HG03439 (cell line): Measurements from ENCODE around the gene GLP2R.

Experiments used
- ATAC-seq: cut with Tn5 transposase; IDR thresholded peaks from one replicate; pipeline ENCODE4 v1.9.1; 2021; ENCODE audit warnings: mild to moderate bottlenecking, moderate library complexity; ENCODE audit not compliant: unreplicated experiment

The GLP2R gene

GRCh38 chr17:9845306-9845705 lies 19.6 kb downstream of the GLP2R start:
- no peak for ATAC-seq

- ATAC-seq = no peak
These were observed 24.4 kb downstream of the GLP2R start for GRCh38 chr17:9850151-9850550.

GRCh38 chr17:9854255-9854654 lies 28.5 kb downstream of the GLP2R start:
- no peak for ATAC-seq

DNA sequence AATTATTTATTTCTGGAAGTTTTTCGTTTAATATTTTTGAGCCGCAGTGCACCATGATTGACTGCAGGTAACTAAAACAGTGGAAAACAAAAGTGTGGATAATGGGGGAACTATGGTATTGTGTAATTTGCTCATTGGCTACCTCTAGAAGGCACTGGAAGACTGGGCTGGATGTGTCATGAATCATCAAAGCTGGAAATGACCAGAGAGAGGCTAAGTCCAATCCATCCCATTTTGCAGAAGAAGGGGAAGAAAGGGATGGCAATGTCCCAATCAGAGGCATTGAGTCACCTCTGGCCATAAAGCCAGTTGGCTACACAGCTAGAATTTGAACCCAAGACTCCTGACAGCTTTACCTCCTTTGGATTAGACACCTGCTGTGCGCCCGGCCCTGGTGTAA lies 29.3 kb downstream of the GLP2R start:
- ATAC-seq = no peak

GRCh38 chr17:9859781-9860180 lies 34.1 kb downstream of the GLP2R start:
- no peak for ATAC-seq

DNA sequence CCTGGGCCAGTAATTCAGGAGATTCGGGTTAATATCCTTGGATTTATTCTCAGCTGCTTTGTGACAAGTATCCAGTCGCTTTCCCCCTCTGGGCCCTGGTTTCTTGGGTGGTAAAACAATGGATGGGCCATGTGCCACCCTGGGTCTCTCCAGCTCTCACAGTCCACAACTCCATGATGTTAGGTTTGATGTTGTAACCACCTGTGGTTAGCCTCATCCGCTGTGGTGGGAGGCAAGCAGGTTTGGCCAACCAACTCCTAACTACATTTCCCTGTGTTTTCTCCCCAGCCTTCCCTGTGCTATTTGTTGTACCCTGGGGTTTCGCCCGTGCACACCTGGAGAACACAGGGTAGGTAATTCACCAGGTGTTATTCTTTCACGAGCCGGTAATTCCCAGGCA lies 35.1 kb downstream of the GLP2R start:
- no peak for ATAC-seq

- no peak for ATAC-seq
These were observed 36.5 kb downstream of the GLP2R start for GRCh38 chr17:9862220-9862619.

DNA sequence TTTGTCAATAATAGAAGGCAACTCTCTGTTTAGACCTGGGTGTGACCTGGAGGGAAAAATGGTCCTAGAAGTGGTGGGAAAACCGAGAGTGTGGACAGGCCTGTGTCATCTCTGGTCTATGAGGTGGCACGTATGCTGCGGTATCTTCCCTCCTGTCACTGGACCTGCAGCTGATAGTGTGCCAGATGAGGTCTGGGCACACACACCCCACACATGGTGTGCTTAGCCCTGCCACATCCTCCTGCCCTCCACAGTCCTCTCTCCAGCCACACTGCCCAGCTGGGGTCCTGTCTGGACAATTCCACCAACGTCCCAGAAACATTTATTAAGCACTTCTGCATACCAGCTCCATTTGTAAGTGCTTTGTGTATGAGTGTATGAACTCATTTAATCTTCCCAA lies 37.2 kb downstream of the GLP2R start:
- ATAC-seq = no peak

DNA sequence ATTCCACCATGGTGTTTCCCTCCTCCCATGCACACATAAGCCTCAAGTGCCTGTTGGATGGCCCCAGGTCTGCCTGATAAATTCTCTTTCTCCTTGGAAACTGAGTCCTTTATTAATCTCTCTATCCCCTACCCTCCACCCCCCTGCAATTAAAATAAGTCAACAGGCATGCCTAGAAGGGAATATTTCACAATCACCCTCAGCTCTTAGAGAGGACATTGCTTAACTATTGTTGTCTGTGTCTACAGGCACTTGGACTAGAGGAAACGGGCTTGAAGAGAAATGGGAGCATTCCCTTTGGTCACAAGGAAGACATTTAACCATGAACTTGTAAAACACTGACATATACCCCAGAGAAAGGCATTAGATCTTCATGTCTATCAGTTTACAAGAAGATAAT lies 39.9 kb downstream of the GLP2R start:
- ATAC-seq = no peak

GRCh38 chr17:9868552-9868951 lies 42.8 kb downstream of the GLP2R start:
- no peak for ATAC-seq

- ATAC-seq = no peak
These were observed 47.1 kb downstream of the GLP2R start for GRCh38 chr17:9872852-9873251.

- ATAC-seq = no peak
These were observed 49.0 kb downstream of the GLP2R start for GRCh38 chr17:9874722-9875121.

DNA sequence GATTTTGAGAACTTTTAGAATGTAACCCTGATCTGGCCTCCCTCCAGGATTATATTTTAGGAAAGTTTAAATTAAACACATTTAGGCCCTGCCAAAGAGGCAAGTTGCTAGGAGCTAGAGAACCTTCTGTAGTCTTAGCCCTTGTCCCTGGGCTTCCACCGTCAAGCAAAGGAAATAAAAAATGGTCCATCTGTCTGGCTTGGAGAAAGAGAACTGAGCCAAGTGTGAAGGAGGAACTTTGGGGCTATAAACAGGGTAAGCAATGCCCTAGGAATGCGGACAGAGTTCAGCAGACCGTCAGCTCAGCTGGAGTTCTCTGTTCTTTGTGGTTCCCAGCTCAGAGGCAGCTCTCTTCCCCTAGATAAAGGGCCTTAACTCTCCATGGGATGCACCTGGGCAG lies 49.7 kb downstream of the GLP2R start:
- no peak for ATAC-seq

DNA sequence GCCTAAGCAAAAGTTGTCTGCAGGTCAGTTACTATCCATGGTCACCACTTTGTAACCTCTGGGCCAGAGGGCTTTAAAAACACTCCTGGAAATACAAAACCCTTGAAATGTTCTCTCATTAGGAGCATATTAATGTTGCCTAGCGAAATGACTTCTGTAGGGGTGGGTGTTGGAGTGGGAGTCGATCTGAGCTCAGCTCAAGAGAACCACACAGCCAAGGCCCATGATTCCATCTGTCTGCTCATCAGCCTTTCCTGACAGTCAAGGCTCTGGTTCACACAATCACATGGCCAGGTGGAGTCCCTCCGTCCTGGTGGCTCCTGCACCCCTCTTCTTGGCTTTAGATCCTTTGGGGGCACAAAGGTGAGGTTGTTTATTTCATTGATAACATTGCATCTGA lies 52.6 kb downstream of the GLP2R start:
- ATAC-seq = no peak

GRCh38 chr17:9878786-9879525 lies 53.2 kb downstream of the GLP2R start:
- no peak for ATAC-seq

- no peak for ATAC-seq
These were observed 54.9 kb downstream of the GLP2R start for GRCh38 chr17:9880582-9880999.

- ATAC-seq = no peak
These were observed 57.7 kb downstream of the GLP2R start for GRCh38 chr17:9883451-9883850.

- ATAC-seq = no peak
These were observed 60.6 kb downstream of the GLP2R start for GRCh38 chr17:9886141-9886930.

- no peak for ATAC-seq
These were observed 61.8 kb downstream of the GLP2R start for GRCh38 chr17:9887508-9887907.

DNA sequence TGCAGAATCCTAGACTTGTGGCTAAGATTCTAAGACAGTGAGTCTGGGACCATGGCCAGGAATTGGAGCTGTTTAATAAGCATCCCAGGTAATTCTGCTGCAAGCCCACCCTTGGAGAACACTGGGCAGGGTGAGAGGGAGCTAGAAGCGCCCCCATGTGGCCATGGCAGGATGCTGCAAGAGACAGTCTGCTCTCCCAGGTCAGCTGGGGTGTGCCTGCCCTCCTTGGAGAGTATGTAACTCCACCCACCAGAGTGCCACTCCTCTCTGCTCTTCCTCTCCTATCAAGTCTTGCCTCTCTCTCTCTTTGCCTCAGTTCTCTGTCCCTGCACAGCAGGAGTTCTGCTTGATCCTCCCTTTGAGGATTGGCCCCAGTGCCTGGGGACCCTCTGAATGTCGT lies 64.4 kb downstream of the GLP2R start:
- no peak for ATAC-seq

DNA sequence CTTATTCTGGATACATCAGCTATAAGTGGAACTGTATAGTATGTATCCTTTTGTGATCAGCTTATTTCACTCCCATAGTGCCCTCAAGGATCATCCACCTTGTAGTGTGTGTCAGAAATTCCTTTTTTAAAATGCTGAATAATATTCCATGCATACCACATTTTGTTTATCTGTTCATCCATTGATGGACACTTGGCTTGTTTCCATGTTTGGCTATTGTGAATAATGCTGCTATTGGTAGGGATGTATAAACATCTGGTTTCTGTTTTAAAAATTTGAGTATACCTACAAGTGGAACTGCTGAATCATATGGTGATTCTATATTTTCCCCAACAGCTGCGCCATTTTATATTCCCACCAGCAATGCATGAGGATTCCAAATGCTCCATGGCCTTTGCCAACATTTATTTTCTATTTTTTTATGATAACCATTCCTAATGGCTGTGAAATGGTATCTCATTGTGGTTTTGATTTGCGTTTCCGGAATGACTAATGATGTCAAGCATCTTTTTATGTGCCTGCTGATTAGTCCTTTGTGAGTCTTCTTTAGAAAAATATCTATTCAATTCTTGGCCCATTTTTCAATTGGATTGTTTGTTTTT lies 67.8 kb downstream of the GLP2R start:
- ATAC-seq = no peak

DNA sequence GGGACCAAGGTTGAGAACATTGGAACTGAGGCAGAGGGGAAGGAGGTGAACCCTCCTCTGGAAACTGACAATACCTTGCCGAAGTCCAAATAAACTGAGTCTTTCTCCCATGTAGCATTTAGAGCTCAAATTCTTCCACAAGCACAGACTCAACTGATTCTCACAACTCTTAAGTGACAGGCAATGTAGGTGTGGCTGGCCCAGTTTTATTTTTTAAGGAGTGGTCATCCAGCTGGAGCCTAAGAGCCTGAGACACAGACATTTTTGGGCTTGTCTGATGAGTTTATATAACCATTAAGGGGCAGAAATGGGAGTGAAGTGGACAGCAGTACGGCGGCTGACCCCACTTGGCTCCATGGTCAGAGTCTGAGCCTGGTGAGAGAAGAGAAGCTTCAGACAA lies 68.5 kb downstream of the GLP2R start:
- ATAC-seq = no peak
